ENCODE results near the gene TBCCD1. TPM values are rescaled to one million over a fixed set of nuclear protein-coding genes. Genes with fewer than 3 reads are reported as not detected.
A peak's percentile ranks its signal among the peaks of the same experiment; 100 is the strongest.
"Not testable (repeated sequence)": the region's sequence is repeated elsewhere in the genome, so short reads cannot be mapped to it uniquely, and the experiment has no call there.

The TBCCD1 gene
- total RNA-seq, 4 donors from 2014 or later: 13.8 to 30.5 (median 16.6) TPM

DNA sequence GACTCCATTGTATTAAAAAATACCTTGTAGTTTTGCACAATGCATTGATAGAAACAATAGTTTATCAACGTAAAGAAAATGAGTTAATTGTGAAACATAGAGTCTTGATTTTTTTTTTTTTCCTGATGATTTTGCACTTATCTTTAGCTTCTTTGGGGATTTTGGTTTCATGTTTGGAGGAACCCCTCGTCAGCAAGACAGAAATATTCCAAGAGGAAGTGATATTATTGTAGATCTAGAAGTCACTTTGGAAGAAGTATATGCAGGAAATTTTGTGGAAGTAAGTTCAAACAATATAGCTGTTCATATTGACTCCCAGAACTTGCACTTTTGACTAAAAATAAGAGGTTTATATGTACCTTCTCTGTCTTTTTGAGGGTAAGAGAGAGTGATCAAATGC lies 10.4 kb upstream of the TBCCD1 start:
- H3K27me3 ChIP-seq: no peaks in the 10 kb centered on the region
- H3K4me1 ChIP-seq: peaks cover 0 to 8% (median 0%) of the 10 kb centered on the region in 4 donors
- peaks cover 0 to 85% (median 0%) of the 10 kb centered on the region in 3 donors for H3K36me3 ChIP-seq
- no peak overlapping the region for H3K27ac ChIP-seq
- H3K9me3 ChIP-seq: no peaks in the 10 kb centered on the region
- no peak for DNase-seq
- TF ChIP-seq, protein P1, sequence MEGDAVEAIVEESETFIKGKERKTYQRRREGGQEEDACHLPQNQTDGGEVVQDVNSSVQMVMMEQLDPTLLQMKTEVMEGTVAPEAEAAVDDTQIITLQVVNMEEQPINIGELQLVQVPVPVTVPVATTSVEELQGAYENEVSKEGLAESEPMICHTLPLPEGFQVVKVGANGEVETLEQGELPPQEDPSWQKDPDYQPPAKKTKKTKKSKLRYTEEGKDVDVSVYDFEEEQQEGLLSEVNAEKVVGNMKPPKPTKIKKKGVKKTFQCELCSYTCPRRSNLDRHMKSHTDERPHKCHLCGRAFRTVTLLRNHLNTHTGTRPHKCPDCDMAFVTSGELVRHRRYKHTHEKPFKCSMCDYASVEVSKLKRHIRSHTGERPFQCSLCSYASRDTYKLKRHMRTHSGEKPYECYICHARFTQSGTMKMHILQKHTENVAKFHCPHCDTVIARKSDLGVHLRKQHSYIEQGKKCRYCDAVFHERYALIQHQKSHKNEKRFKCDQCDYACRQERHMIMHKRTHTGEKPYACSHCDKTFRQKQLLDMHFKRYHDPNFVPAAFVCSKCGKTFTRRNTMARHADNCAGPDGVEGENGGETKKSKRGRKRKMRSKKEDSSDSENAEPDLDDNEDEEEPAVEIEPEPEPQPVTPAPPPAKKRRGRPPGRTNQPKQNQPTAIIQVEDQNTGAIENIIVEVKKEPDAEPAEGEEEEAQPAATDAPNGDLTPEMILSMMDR (IDR thresholded peaks at IDR 0.05): no peak
- no peak for TF ChIP-seq POLR2A (IDR thresholded peaks at IDR 0.05)
- no peak overlapping the region for H3K4me3 ChIP-seq

DNA sequence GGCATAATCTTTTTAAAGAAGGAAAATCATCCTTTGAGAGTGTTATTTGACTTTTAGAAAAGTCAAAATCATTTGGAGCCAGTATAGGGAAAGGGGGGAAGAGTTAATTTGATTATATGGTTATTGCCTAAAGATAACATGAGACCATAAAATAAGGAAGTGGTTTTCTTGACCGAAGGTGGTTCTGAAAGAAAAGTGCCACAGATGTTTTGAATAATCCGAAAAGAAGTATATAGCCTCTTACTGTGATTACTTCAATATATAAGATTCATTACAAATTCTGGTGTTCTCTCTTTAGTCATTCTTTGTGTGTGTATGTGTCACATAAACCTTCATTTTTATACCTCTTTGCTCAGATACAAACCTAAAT lies 4.5 kb upstream of the TBCCD1 start:
- Histone ChIP-seq H3K27me3 (no peaks in the 10 kb centered on the region), H3K4me1 (peaks cover 0 to 32% (median 2%) of the 10 kb centered on the region in 4 donors), H3K9me3 (no peaks in the 10 kb centered on the region), H3K36me3 (peaks cover 0 to 35% (median 0%) of the 10 kb centered on the region in 3 donors), H3K4me3 (peak overlapping the region; percentile 84 to 97 (median 90)), H3K27ac (peak overlapping the region in 2 of 4 donors; percentile 93 to 98)
- TF ChIP-seq, protein P1 (IDR thresholded peaks at IDR 0.05): no peak
- TF ChIP-seq POLR2A (IDR thresholded peaks at IDR 0.05): no peak
- no peak for DNase-seq

DNA sequence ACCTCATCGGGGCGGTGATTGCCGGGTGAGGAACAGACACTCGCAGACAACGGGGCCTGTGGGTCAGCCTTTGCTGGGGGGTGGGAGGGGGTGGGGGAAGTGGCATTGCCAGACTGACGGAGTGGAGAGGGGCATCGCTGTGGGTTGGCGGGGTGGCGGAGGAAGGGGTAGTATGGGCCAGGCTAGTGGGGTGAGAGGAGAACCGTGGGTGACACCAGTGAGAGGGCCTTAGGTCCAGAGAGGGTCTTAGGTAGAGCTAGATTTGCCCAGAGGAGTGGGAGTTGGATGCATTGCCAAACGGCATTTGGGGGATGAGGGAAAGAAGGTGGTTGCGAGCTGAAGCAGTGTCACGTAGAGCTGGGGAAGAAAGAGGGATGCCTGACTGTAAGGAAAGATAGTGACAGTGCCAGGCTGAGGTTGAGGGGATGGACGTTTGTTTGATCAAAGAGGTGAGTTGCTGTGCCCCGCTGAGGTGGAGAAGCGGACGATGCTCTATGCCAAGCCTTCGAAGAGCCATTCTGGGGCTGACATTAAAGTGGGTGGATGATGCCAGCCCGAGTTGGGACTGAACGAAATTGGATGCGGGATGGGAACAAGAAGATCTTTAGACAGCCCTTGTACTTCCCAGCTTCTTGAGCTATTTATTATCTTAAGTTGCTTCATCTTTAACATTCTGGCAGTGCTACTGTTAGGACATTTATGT lies 4.0 kb upstream of the TBCCD1 start:
- DNase-seq: no peak
- Histone ChIP-seq H3K36me3 (peaks cover 0 to 30% (median 0%) of the 10 kb centered on the region in 3 donors), H3K4me3 (peak overlapping the region; percentile 84 to 97 (median 90)), H3K27ac (peak overlapping the region; percentile 93 to 98 (median 94)), H3K9me3 (no peaks in the 10 kb centered on the region), H3K27me3 (no peaks in the 10 kb centered on the region), H3K4me1 (peaks cover 0 to 35% (median 2%) of the 10 kb centered on the region in 4 donors)
- TF ChIP-seq POLR2A (IDR thresholded peaks at IDR 0.05): no peak
- TF ChIP-seq, protein P1 (IDR thresholded peaks at IDR 0.05): no peak

DNA sequence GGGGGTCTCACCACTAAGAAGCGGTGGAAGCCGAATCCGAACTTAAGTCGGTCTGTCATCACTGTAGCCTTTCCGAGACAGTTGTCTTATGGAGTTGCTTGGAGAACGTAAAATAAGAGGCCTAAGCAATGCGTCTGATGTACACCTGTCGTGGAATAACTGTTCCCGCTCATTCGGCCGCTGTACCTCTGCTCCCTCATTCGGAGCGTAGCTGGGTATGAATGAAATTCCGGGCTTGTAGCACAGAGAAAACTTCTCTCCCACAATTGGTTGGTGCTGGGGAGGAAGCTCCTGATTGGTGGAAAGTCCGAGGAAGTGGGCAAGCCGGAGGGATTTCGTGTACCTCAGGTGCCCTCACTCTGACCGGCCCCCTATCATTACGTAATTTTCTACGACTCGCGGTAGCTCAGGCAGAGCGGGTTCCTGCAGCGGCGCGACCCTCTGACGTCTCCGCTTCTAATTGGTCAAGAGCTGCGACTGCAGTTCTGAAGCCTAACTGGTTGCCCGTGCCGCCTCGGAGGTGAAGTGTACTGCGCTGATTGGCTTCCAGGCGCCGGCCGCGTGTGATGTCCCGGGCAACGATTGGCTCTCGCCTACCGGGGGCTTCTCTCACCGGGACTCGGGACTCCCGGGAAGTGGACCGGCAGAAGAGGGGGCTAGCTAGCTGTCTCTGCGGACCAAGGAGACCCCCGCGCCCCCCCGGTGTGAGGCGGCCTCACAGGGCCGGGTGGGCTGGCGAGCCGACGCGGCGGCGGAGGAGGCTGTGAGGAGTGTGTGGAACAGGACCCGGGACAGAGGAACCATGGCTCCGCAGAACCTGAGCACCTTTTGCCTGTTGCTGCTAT lies 3.2 kb upstream of the TBCCD1 start, which contains the start of gene DNAJB11:
Gene DNAJB11 (plus strand): TSS at position 625 of the 845 bp plus-strand sequence. CDS start 178 bp downstream, at position 803.
- Histone ChIP-seq H3K27me3 (no peaks in the 10 kb centered on the region), H3K4me1 (peaks cover 0 to 39% (median 2%) of the 10 kb centered on the region in 4 donors), H3K27ac (peak within 1 kb of the TSS; percentile 93 to 98 (median 94)), H3K36me3 (peaks cover 0 to 22% (median 0%) of the 10 kb centered on the region in 3 donors), H3K9me3 (no peaks in the 10 kb centered on the region), H3K4me3 (peak within 1 kb of the TSS; percentile 84 to 97 (median 90))
- peak; percentile 69 to 75 for TF ChIP-seq POLR2A (IDR thresholded peaks at IDR 0.05)
- TF ChIP-seq, protein P1 (IDR thresholded peaks at IDR 0.05): no peak
- DNase-seq: peak; percentile 99 to 100 (median 99)

DNA sequence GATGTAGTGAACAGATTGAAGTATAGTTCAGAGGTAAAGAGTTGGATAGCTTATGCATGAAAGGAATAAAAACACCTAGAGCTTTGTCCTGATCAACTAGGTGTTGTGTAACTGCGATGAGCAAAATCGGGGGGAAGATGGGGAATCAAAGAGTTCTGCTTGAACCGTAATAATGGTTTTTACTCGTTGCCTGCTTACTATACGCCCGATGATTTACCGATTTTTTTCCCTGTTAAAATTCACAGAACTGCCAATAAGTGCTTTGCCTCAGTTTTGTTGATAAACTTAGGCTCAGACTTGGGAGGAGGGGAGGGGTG lies 2.6 kb upstream of the TBCCD1 start:
- DNase-seq: no peak
- no peak for TF ChIP-seq POLR2A (IDR thresholded peaks at IDR 0.05)
- TF ChIP-seq, protein P1 (IDR thresholded peaks at IDR 0.05): no peak
- Histone ChIP-seq H3K4me1 (peaks cover 0 to 39% (median 2%) of the 10 kb centered on the region in 4 donors), H3K27ac (peak overlapping the region; percentile 79 to 95 (median 87)), H3K27me3 (no peaks in the 10 kb centered on the region), H3K36me3 (peaks cover 0 to 18% (median 0%) of the 10 kb centered on the region in 3 donors), H3K4me3 (peak overlapping the region; percentile 68 to 97 (median 89)), H3K9me3 (no peaks in the 10 kb centered on the region)

DNA sequence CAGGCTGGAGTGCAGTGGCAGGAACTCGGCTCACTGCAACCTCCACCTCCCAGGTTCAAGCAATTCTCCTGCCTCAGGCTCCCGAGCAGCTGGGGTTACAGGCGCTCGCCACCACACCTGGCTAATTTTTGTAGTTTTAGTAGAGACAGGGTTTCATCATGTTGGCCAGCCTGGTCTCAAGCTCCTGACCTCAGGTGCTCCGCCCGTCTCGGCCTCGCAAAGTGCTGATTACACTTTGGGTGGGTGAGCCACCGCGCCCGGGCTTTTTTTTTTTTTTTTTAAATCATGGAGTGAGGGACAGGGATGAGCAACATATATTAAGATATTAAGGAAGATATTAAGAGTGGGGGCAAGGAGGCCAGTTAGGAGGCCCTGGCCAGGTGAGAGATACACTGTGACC lies 2.2 kb upstream of the TBCCD1 start:
- H3K27ac ChIP-seq: peak overlapping the region in 1 of 4 donors; percentile 94
- not testable (repeated sequence) for H3K9me3 ChIP-seq, H3K27me3 ChIP-seq, DNase-seq
- H3K4me3 ChIP-seq: peak overlapping the region in 2 of 4 donors; percentile 68 to 94
- peaks cover 0 to 15% (median 0%) of the 10 kb centered on the region in 3 donors for H3K36me3 ChIP-seq
- H3K4me1 ChIP-seq: peaks cover 0 to 39% (median 2%) of the 10 kb centered on the region in 4 donors
